Measurements from ENCODE around the gene PLTP.

GRCh38 chr20:45848969-45849582, 62.9 kb downstream of the PLTP start:
- TF ChIP-seq CTCF (IDR thresholded peaks at IDR 0.05) (no peak), POLR2A (IDR thresholded peaks at IDR 0.05) (no peak), POLR2AphosphoS5 (IDR thresholded peaks at IDR 0.05) (no peak)

Data from suprapubic skin (tissue), 4 donors.